GM12878 (cell line): ENCODE results near the gene CACNA1H. TPM values are rescaled to one million over a fixed set of nuclear protein-coding genes. Genes with fewer than 3 reads are reported as not detected.

Experiments used
- ATAC-seq: fragments of 200-7000 bp; cut with Tn5 transposase; 3 replicates; pipeline ENCODE4 v1.9.1; 2020; ENCODE audit warnings: mild to moderate bottlenecking, moderate library complexity
- BruUV-seq: library from RNA; stranded (reverse); fragments of 400-500 nt; replicated peaks from 2 replicates; lab custom pipeline; 2021; lab: Mats Ljungman, UMichigan
- CTCF ChIA-PET: fragments of 300-600 bp; sonication (Branson Sonifier 250); formaldehyde crosslinking; extraction: SDS; loops from one replicate; lab custom pipeline; 2021; ENCODE audit warnings: inconsistent platforms; lab: Yijun Ruan, JAX
- POLR2A ChIA-PET: fragments of 350-600 bp; formaldehyde crosslinking; extraction: SDS; loops from one replicate; lab custom pipeline; 2021; ENCODE audit warnings: inconsistent platforms; lab: Charles Lee
- RAD21 ChIA-PET: fragments of 300-600 bp; sonication (Branson Sonifier 250); formaldehyde crosslinking; loops from one replicate; lab custom pipeline; 2023; ENCODE audit warnings: antibody characterized with exemption; ENCODE audit not compliant: unreplicated experiment; lab: Charles Lee
- SMC1A ChIA-PET: fragments of 300-600 bp; sonication (Branson Sonifier 250); formaldehyde crosslinking; loops from one replicate; lab custom pipeline; 2023; ENCODE audit not compliant: unreplicated experiment, uncharacterized antibody; lab: Charles Lee
- DNase-seq: peaks from one replicate; pipeline ENCODE4 v3.0.0-alpha.2; 2011; ENCODE audit warnings: low read depth, low spot score
- FAIRE-seq: peaks from 3 replicates; lab custom pipeline; 2011; peaks lifted over from hg19 to GRCh38; lab: Jason Lieb, UNC
- H2AFZ ChIP-seq: 2 replicates; pipeline ENCODE4 v1.6.0; 2011; ENCODE audit warnings: low read depth, low read length, control low read depth; ENCODE audit not compliant: control insufficient read depth
- H3K27ac ChIP-seq: 2 replicates; pipeline ENCODE4 v1.5.1; 2011; ENCODE audit warnings: control low read depth; ENCODE audit not compliant: control insufficient read depth, insufficient read depth
- H3K27me3 ChIP-seq, 2 experiments: replicated peaks in 1 of 2; 2 replicates each; pipeline versions ENCODE4 v1.6.0 to v1.6.1; 2011; ENCODE audit warnings: low read length in 1 of 2; ENCODE audit not compliant: control insufficient read depth in 2 of 2, insufficient read depth in 2 of 2
- H3K36me3 ChIP-seq, 2 experiments: 2 replicates each; pipeline ENCODE4 v1.5.1; 2011; ENCODE audit warnings: low read length in 1 of 2; ENCODE audit not compliant: control insufficient read depth in 2 of 2, insufficient read depth in 2 of 2
- H3K4me1 ChIP-seq: 2 replicates; pipeline ENCODE4 v1.6.1; 2011; ENCODE audit warnings: mild to moderate bottlenecking, low read length, moderate library complexity, mixed read lengths; ENCODE audit not compliant: control insufficient read depth, insufficient read depth
- H3K4me2 ChIP-seq: 2 replicates; pipeline ENCODE4 v1.6.0; 2011; ENCODE audit warnings: control low read depth; ENCODE audit not compliant: control insufficient read depth, insufficient read depth
- H3K4me3 ChIP-seq: fragments of 200-600 bp; sonication (generic); 2 replicates; pipeline ENCODE4 v1.5.1; 2016
- H3K79me2 ChIP-seq: 2 replicates; pipeline ENCODE4 v1.6.0; 2011; ENCODE audit warnings: low read length; ENCODE audit not compliant: control insufficient read depth, insufficient read depth
- H3K9ac ChIP-seq: 2 replicates; pipeline ENCODE4 v1.8.0; 2011; ENCODE audit warnings: low read length, control low read depth, mixed read lengths; ENCODE audit not compliant: control insufficient read depth, insufficient read depth
- H3K9me3 ChIP-seq: replicated peaks from 3 replicates; pipeline ENCODE4 v1.5.1; 2011; ENCODE audit warnings: mild to moderate bottlenecking, low read length; ENCODE audit not compliant: control insufficient read depth, insufficient read depth
- H4K20me1 ChIP-seq: 2 replicates; pipeline ENCODE4 v1.6.0; 2011; ENCODE audit not compliant: control insufficient read depth, insufficient read depth
- BACH1 ChIP-seq: fragments of 450-650 bp; IDR thresholded peaks from 2 replicates; pipeline ENCODE4 v1.6.1; 2017; ENCODE audit warnings: mild to moderate bottlenecking, borderline replicate concordance
- CHD4 ChIP-seq: fragments of 200-600 bp; sonication (generic); IDR thresholded peaks from 2 replicates; pipeline ENCODE4 v1.6.1; 2016; ENCODE audit warnings: mild to moderate bottlenecking
- CTCF ChIP-seq, 3 experiments: IDR thresholded peaks in 2 of 3; conservative IDR thresholded peaks in 1 of 3; 2 replicates each; pipeline ENCODE4 v1.5.1; 2011; ENCODE audit warnings: low read depth in 3 of 3, low read length in 3 of 3, mild to moderate bottlenecking in 3 of 3, control low read depth in 2 of 3, moderate library complexity in 2 of 3, inconsistent platforms in 1 of 3, mixed read lengths in 1 of 3; ENCODE audit not compliant: control insufficient read depth in 2 of 3, insufficient read depth in 1 of 3; ENCODE audit errors: extremely low read depth in 1 of 3
- RELB ChIP-seq: fragments of 450-650 bp; IDR thresholded peaks from 2 replicates; pipeline ENCODE4 v1.6.1; 2017; ENCODE audit warnings: low read depth, mild to moderate bottlenecking, moderate library complexity
- REST ChIP-seq: IDR thresholded peaks from 2 replicates; pipeline ENCODE4 v1.6.1; 2012; ENCODE audit warnings: mild to moderate bottlenecking, low read depth, low read length
- WGBS: methylation state at CpG from one replicate; pipeline ENCODE4 v1.1.6; 2016; ENCODE audit warnings: low lambda C conversion rate; ENCODE audit not compliant: insufficient replicate concordance, insufficient coverage; ENCODE audit errors: missing lambda C conversion rate; 5-methylcytosine and 5-hydroxymethylcytosine counted together
- in situ Hi-C: fragments of 300-500 bp; cut with MboI; formaldehyde crosslinking; loops from 9 replicates; pipeline ENCODE4 v1.14.3; 2018; ENCODE audit warnings: mixed read lengths
- intact Hi-C: fragments of 100-400 bp; cut with micrococcal nuclease; formaldehyde crosslinking; loops from one replicate; pipeline ENCODE4 v1.14.2; 2022; ENCODE audit not compliant: unreplicated experiment
- polyA plus RNA-seq, 11 experiments: library from polyadenylated mRNA; depleted of rRNA in 4 of 11; unstranded in 6 of 11; stranded (reverse) in 5 of 11; fragments of >200 nt; fragmentation: Nextera tagmentation in 4 of 11; fragmentation: Illumina TruSeq in 1 of 11; extraction: Ambion mirVana in 4 of 11; extraction: Trizol in 1 of 11; gene quantifications; 1 replicate in 1 of 11; 2 replicates in 10 of 11; pipeline versions ENCODE4 v1.2.1 to v1.2.3, GENCODE V29; 2011 to 2016; ENCODE audit warnings: inconsistent platforms in 2 of 11, missing spikeins in 2 of 11, low read depth in 1 of 11
- total RNA-seq, 4 experiments: library from RNA; depleted of rRNA in 3 of 4; stranded (reverse); fragments of >200 nt in 3 of 4; fragmentation: Illumina TruSeq in 1 of 4; extraction: Trizol in 1 of 4; gene quantifications; 2 replicates each; pipeline versions ENCODE4 v1.2.1 to v1.2.3, GENCODE V29; 2013 to 2021

Gene CACNA1H
- total and polyA plus RNA-seq, 10 of the 15 experiments (the other 5 are each of a cell fraction or from before 2014, with no cell fraction given): 0.03 to 0.54 TPM; not detected in 8

GRCh38 chr16:1108299-1109252 lies 44.3 kb upstream of the CACNA1H start (continued):
- TF ChIP-seq BACH1 (no peak), CHD4 (no peak), CTCF (IDR thresholded peaks at IDR 0.05 in 2 of 3, conservative IDR thresholded peaks at IDR 0.05 in 1 of 3; ENCODE audit: control insufficient read depth in 2 of 3, extremely low read depth in 1 of 3, insufficient read depth in 1 of 3, low read depth in 3 of 3, low read length in 3 of 3) (no peak)

- TF ChIP-seq REST (no peak), RELB (no peak)
- Histone ChIP-seq H3K79me2 (no peaks in the 10 kb centered on the region), H4K20me1 (no peaks in the 10 kb centered on the region), H3K9ac (no peak overlapping the region), H2AFZ (no peak overlapping the region), H3K36me3 (no peaks in the 10 kb centered on the region), H3K27me3 (no peaks in the 10 kb centered on the region), H3K27ac (no peak overlapping the region), H3K9me3 (no peaks in the 10 kb centered on the region), H3K4me1 (no peaks in the 10 kb centered on the region), H3K4me3 (no peak overlapping the region), H3K4me2 (no peak overlapping the region)
- DNase-seq: no peak
- SMC1A ChIA-PET: no interaction called here
- in situ Hi-C loops (no loop called here), intact Hi-C loops (no loop called here)
- RAD21 ChIA-PET: no interaction called here
- POLR2A ChIA-PET: no interaction called here
- no peak for ATAC-seq
- BruUV-seq: no TSS peak
- WGBS: 31% methylated on average over 19 of the region's 19 CpGs
- CTCF ChIA-PET: no interaction called here
- FAIRE-seq: no peak
These were observed 43.3 kb upstream of the CACNA1H start for GRCh38 chr16:1109648-1110047.
